Left lobe of liver (tissue), 2 donors: ENCODE results near the gene CBS. TPM values are rescaled to one million over a fixed set of nuclear protein-coding genes. Genes with fewer than 3 reads are reported as not detected.
"Not testable (repeated sequence)": the region's sequence is repeated elsewhere in the genome, so short reads cannot be mapped to it uniquely, and the experiment has no call there.

ENCODE experiments used
- ATAC-seq: fragments of 200-7000 bp; cut with Tn5 transposase; one replicate; pipeline ENCODE4 v1.9.1; 2020; ENCODE audit warnings: mild to moderate bottlenecking, moderate library complexity
- DNase-seq: peaks from one replicate; pipeline ENCODE4 v3.0.0-alpha.2; 2020; ENCODE audit warnings: low spot score
- total RNA-seq: library from RNA; stranded (reverse); gene quantifications from one replicate; pipeline ENCODE4 v1.2.1, GENCODE V29; 2021
- donor health status: DM: no; HTN: no; CAD: no; lungs with moderate emphysema.
- donor health status: DM: no; HTN: yes; CAD: no.

Gene CBS
- total RNA-seq: 427 TPM

- peak; percentile 69 for ATAC-seq
- not testable (repeated sequence) for DNase-seq
Measured at GRCh38 chr21:43075170-43076022, at the start of gene CBS. CBS (minus strand) TSS chr21:43075835; CDS start chr21:43072193, 3,642 bp downstream.

- peak; percentile 74 for ATAC-seq
- DNase-seq: not testable (repeated sequence)
Measured at GRCh38 chr21:43115956-43116355, 40.3 kb upstream of the CBS start.

GRCh38 chr21:43114483-43114882, 38.8 kb upstream of the CBS start:
- not testable (repeated sequence) for ATAC-seq, DNase-seq

GRCh38 chr21:43109006-43109405, 33.4 kb upstream of the CBS start:
- DNase-seq, ATAC-seq: not testable (repeated sequence)

- not testable (repeated sequence) for DNase-seq
- ATAC-seq: peak; percentile 36
Measured at GRCh38 chr21:43108177-43108576, 32.5 kb upstream of the CBS start.

GRCh38 chr21:43107794-43108137, 32.1 kb upstream of the CBS start:
- ATAC-seq, DNase-seq: not testable (repeated sequence)

- peak; percentile 81 for DNase-seq
- ATAC-seq: peak; percentile 96
Measured at GRCh38 chr21:43106965-43107793, 31.5 kb upstream of the CBS start, which contains the start of gene U2AF1. U2AF1 (minus strand) TSS chr21:43107570; CDS start chr21:43107494, 76 bp downstream.

GRCh38 chr21:43104642-43105041, 29.0 kb upstream of the CBS start:
- ATAC-seq, DNase-seq: not testable (repeated sequence)

- DNase-seq, ATAC-seq: not testable (repeated sequence)
Measured at GRCh38 chr21:43102281-43102680, 26.6 kb upstream of the CBS start.

- not testable (repeated sequence) for ATAC-seq, DNase-seq
Measured at GRCh38 chr21:43101676-43102075, 26.0 kb upstream of the CBS start.

- DNase-seq, ATAC-seq: not testable (repeated sequence)
Measured at GRCh38 chr21:43101000-43101399, 25.4 kb upstream of the CBS start.

GRCh38 chr21:43091979-43092614, 16.5 kb upstream of the CBS start:
- peak; percentile 23 for ATAC-seq
- DNase-seq: not testable (repeated sequence)

GRCh38 chr21:43090947-43091346, 15.3 kb upstream of the CBS start:
- not testable (repeated sequence) for ATAC-seq, DNase-seq

GRCh38 chr21:43089463-43089862, 13.8 kb upstream of the CBS start:
- not testable (repeated sequence) for ATAC-seq, DNase-seq

GRCh38 chr21:43082587-43083300, 7.1 kb upstream of the CBS start:
- not testable (repeated sequence) for ATAC-seq, DNase-seq

GRCh38 chr21:43076643-43077042, 1.0 kb upstream of the CBS start:
- DNase-seq, ATAC-seq: not testable (repeated sequence)

- not testable (repeated sequence) for DNase-seq
- ATAC-seq: peak; percentile 39
Measured at GRCh38 chr21:43076023-43076637, 495 bp upstream of the CBS start.

GRCh38 chr21:43074401-43075169, 1.1 kb downstream of the CBS start:
- DNase-seq: not testable (repeated sequence)
- ATAC-seq: peak; percentile 43

- not testable (repeated sequence) for DNase-seq
- ATAC-seq: peak; percentile 39
Measured at GRCh38 chr21:43072742-43073141, 2.9 kb downstream of the CBS start.
